Bronchial epithelial cell (primary cell): ENCODE data around the gene IRX2. TPM values are rescaled to one million over a fixed set of nuclear protein-coding genes. Genes with fewer than 3 reads are reported as not detected.

ENCODE experiments used
- DNase-seq: peaks from one replicate; pipeline ENCODE4 v3.0.0-alpha.2; 2010; ENCODE audit warnings: low read depth
- FAIRE-seq: peaks from 2 replicates; lab custom pipeline; 2011; peaks lifted over from hg19 to GRCh38; lab: Jason Lieb, UNC
- H3K27me3 ChIP-seq: 2 replicates; pipeline ENCODE4 v1.5.1; 2011; ENCODE audit warnings: low read length; ENCODE audit not compliant: control insufficient read depth, insufficient read depth
- H3K36me3 ChIP-seq: 2 replicates; pipeline ENCODE4 v1.5.1; 2011; ENCODE audit warnings: low read length; ENCODE audit not compliant: control insufficient read depth, insufficient read depth
- H3K4me3 ChIP-seq: 2 replicates; pipeline ENCODE4 v1.5.1; 2011; ENCODE audit warnings: mild to moderate bottlenecking, low read depth, low read length, control low read depth
- CTCF ChIP-seq: IDR thresholded peaks from 2 replicates; pipeline ENCODE4 v1.5.1; 2011; ENCODE audit warnings: mild to moderate bottlenecking, moderate library complexity, low read length, control low read depth, inconsistent platforms; ENCODE audit not compliant: insufficient read depth, severe bottlenecking
- total RNA-seq: library from RNA; depleted of rRNA; stranded (reverse); fragments of >200 nt; gene quantifications from 2 replicates; pipeline ENCODE4 v1.2.1, GENCODE V29; 2014

The IRX2 gene
- total RNA-seq, 1 donor from 2014 or later: 14.0 TPM

GRCh38 chr5:2755076-2755680, 3.7 kb upstream of the IRX2 start:
- Histone ChIP-seq H3K27me3 (no peaks in the 10 kb centered on the region), H3K36me3 (no peaks in the 10 kb centered on the region), H3K4me3 (peak overlapping the region; percentile 35)
- TF ChIP-seq CTCF: peak; percentile 45
- FAIRE-seq (no peak), DNase-seq (no peak)

GRCh38 chr5:2754581-2755075, 3.2 kb upstream of the IRX2 start:
- TF ChIP-seq CTCF: no peak
- peak overlapping the region; percentile 35 for H3K4me3 ChIP-seq
- FAIRE-seq (no peak), DNase-seq (no peak)
- no peaks in the 10 kb centered on the region for H3K36me3 ChIP-seq
- H3K27me3 ChIP-seq: no peaks in the 10 kb centered on the region

DNA sequence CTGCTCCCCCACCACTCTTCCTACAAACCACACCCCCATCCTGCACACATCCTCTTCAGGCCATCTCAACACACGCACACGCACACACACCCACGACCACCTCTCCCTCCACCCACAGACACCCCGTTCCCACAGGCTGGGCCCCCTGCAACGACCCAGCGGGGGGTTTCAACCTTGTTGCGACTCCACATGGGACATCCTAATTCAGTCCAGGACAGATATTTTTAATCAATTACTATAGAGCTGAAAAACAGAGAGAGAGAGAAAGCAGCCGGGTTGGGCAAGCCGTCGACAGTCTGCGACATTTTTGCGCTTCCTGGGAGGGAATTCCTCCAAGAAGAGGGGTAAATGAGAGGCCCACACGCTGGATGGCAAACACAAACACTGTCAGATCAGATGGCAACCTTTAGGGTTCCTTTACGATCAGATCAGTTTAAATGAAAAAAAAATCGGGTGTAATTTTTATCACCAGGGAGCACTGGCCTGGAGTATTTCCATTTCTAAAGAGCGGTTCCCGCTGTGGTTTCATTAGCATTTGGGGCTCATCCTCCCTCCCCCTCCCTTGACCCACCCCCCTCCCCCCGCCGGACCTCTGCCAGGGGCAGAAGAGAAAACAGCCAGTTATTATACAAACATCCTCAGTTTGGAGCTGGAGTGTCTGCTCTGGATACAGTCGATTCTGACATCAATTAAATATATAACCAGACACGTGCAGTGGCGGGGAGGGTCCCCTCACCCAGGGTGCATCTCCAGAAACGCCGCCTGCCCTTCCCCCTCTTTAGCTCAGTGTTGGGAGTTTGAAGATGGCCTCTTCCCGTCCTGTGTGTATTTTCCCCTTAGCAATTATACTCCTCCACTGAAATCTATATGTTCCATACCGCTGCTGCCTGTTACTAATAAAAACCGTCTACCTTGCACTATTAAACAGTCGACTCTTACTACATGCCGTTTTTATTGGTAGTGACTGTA, 2.3 kb upstream of the IRX2 start:
- DNase-seq (no peak), FAIRE-seq (no peak)
- no peak for TF ChIP-seq CTCF
- Histone ChIP-seq H3K36me3 (peaks cover 7% of the 10 kb centered on the region), H3K4me3 (no peak overlapping the region), H3K27me3 (no peaks in the 10 kb centered on the region)

DNA sequence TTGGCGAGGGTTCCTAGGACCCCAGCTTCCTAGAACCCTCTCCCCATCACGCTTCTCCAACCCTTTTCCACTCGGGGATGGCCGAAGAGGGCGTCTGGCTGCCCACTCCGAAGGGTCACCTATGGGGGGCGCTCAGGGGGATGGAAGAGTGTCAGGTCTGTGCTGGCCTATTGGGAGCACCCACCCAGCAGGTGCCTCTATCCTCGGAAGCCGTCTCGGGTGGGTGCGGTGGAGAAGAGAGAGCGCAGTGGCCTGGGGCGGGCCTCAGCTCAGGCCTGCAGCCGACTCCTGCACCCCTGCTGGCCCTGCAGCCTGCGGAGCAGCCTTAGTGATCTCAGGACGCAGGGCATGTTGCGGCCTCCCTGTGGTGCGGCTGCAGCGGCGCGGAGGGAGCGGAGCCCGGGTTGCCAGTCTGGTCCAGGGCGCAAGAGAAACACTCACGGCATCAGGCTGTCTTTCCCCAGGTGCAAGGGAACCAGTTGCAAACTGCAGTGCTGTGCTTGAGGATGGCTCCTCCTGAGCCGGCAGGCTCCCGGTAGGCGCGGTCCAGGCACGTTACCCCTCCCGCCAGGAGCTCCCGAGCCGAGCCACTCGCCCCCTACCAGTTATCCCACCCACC, 1.5 kb upstream of the IRX2 start:
- peak; percentile 1 for TF ChIP-seq CTCF
- FAIRE-seq: no peak
- peaks cover 8% of the 10 kb centered on the region for H3K36me3 ChIP-seq
- no peaks in the 10 kb centered on the region for H3K27me3 ChIP-seq
- no peak for DNase-seq
- H3K4me3 ChIP-seq: peak overlapping the region; percentile 89

GRCh38 chr5:2752059-2752820, 763 bp upstream of the IRX2 start:
- H3K4me3 ChIP-seq: peak overlapping the region; percentile 89
- no peak for FAIRE-seq
- H3K27me3 ChIP-seq: no peaks in the 10 kb centered on the region
- H3K36me3 ChIP-seq: peaks cover 13% of the 10 kb centered on the region
- no peak for TF ChIP-seq CTCF
- no peak for DNase-seq
